Nephron progenitor cell (in vitro differentiated cells): ENCODE results near the gene ANKRD6.
"Not testable (repeated sequence)": the region's sequence is repeated elsewhere in the genome, so short reads cannot be mapped to it uniquely, and the experiment has no call there.

Source experiments
- DNase-seq: peaks from one replicate; pipeline ENCODE4 v3.0.0; 2021
- H3K27ac Mint-ChIP-seq: 2 replicates; pipeline ENCODE4 v1.8.0; 2021; ENCODE audit warnings: mild to moderate bottlenecking, moderate library complexity, mixed read lengths
- H3K27me3 Mint-ChIP-seq: 2 replicates; pipeline ENCODE4 v1.8.0; 2021; ENCODE audit warnings: mild to moderate bottlenecking, low read depth, mixed read lengths; ENCODE audit not compliant: poor library complexity
- H3K36me3 Mint-ChIP-seq: 2 replicates; pipeline ENCODE4 v1.8.0; 2021; ENCODE audit warnings: low read depth, mixed read lengths
- H3K4me1 Mint-ChIP-seq: 2 replicates; pipeline ENCODE4 v1.8.0; 2021; ENCODE audit warnings: mixed read lengths
- H3K4me3 Mint-ChIP-seq: 2 replicates; pipeline ENCODE4 v1.8.0; 2021; ENCODE audit warnings: mild to moderate bottlenecking, moderate library complexity, mixed read lengths
- H3K9me3 Mint-ChIP-seq: 2 replicates; pipeline ENCODE4 v1.8.0; 2021; ENCODE audit warnings: mild to moderate bottlenecking, moderate library complexity, mixed read lengths
- CTCF ChIP-seq: fragments of 200-600 bp; sonication (generic); IDR thresholded peaks from 2 replicates; pipeline ENCODE4 v1.5.0; 2021; ENCODE audit warnings: antibody characterized with exemption

The ANKRD6 gene

GRCh38 chr6:89388846-89389245 lies 44.1 kb upstream of the ANKRD6 start:
- no peak for TF ChIP-seq CTCF
- peaks cover 18% of the 10 kb centered on the region for H3K4me1 Mint-ChIP-seq
- no peak overlapping the region for H3K4me3 Mint-ChIP-seq
- peaks cover 8% of the 10 kb centered on the region for H3K36me3 Mint-ChIP-seq
- no peak overlapping the region for H3K27ac Mint-ChIP-seq
- H3K27me3 Mint-ChIP-seq = peaks cover 3% of the 10 kb centered on the region
- peaks cover 10% of the 10 kb centered on the region for H3K9me3 Mint-ChIP-seq
- no peak for DNase-seq

- peaks cover 17% of the 10 kb centered on the region for H3K9me3 Mint-ChIP-seq
- H3K27ac Mint-ChIP-seq = no peak overlapping the region
- TF ChIP-seq CTCF = no peak
Observed at GRCh38 chr6:89392823-89393222, 40.1 kb upstream of the ANKRD6 start.

GRCh38 chr6:89393659-89394058 lies 39.3 kb upstream of the ANKRD6 start:
- H3K4me1 Mint-ChIP-seq = no peaks in the 10 kb centered on the region
- no peak overlapping the region for H3K4me3 Mint-ChIP-seq
- peaks cover 17% of the 10 kb centered on the region for H3K9me3 Mint-ChIP-seq
- H3K27me3 Mint-ChIP-seq = no peaks in the 10 kb centered on the region
- no peak for DNase-seq
- no peak for TF ChIP-seq CTCF
- peaks cover 4% of the 10 kb centered on the region for H3K36me3 Mint-ChIP-seq
- no peak overlapping the region for H3K27ac Mint-ChIP-seq

More at GRCh38 chr6:89392823-89393222, 40.1 kb upstream of the ANKRD6 start:
- no peak overlapping the region for H3K4me3 Mint-ChIP-seq
- H3K27me3 Mint-ChIP-seq = no peaks in the 10 kb centered on the region
- DNase-seq = no peak
- peaks cover 4% of the 10 kb centered on the region for H3K36me3 Mint-ChIP-seq
- H3K4me1 Mint-ChIP-seq = peaks cover 6% of the 10 kb centered on the region

- H3K27ac Mint-ChIP-seq, H3K4me1 Mint-ChIP-seq, DNase-seq, H3K27me3 Mint-ChIP-seq, H3K36me3 Mint-ChIP-seq, H3K4me3 Mint-ChIP-seq: not testable (repeated sequence)
- H3K9me3 Mint-ChIP-seq = peaks cover 16% of the 10 kb centered on the region
Observed at GRCh38 chr6:89397884-89398283, 35.1 kb upstream of the ANKRD6 start.

- Mint-ChIP-seq H3K4me3 (no peak overlapping the region), H3K36me3 (no peaks in the 10 kb centered on the region), H3K27ac (no peak overlapping the region), H3K27me3 (no peaks in the 10 kb centered on the region), H3K9me3 (peaks cover 6% of the 10 kb centered on the region), H3K4me1 (peaks cover 9% of the 10 kb centered on the region)
- DNase-seq = no peak
- no peak for TF ChIP-seq CTCF
Observed at GRCh38 chr6:89398762-89399525, 34.0 kb upstream of the ANKRD6 start.

- TF ChIP-seq CTCF = no peak
- Mint-ChIP-seq H3K4me1 (peaks cover 9% of the 10 kb centered on the region), H3K9me3 (peaks cover 6% of the 10 kb centered on the region), H3K27me3 (no peaks in the 10 kb centered on the region), H3K4me3 (no peak overlapping the region), H3K36me3 (no peaks in the 10 kb centered on the region), H3K27ac (no peak overlapping the region)
- DNase-seq = no peak
Observed at GRCh38 chr6:89400050-89400449, 32.9 kb upstream of the ANKRD6 start.
